K562 (cell line): ENCODE measurements around the gene PDE4A. TPM values are rescaled to one million over a fixed set of nuclear protein-coding genes. Genes with fewer than 3 reads are reported as not detected.

Source experiments
- CTBP1 ChIP-seq: fragments of 450-650 bp; IDR thresholded peaks from 2 replicates; pipeline ENCODE4 v1.6.1; 2016; ENCODE audit warnings: borderline replicate concordance
- E2F1 ChIP-seq: sonication (generic); formaldehyde crosslinking; IDR thresholded peaks from 2 replicates; pipeline ENCODE4 v1.8.1; 2023; ENCODE audit warnings: mild to moderate bottlenecking, missing genetic modification reagents, moderate library complexity
- HDAC8 ChIP-seq: fragments of 450-650 bp; IDR thresholded peaks from 2 replicates; pipeline ENCODE4 v1.6.1; 2016; ENCODE audit warnings: mild to moderate bottlenecking, missing genetic modification characterization, moderate library complexity, missing compliant biosample characterization
- ILF3 ChIP-seq: fragments of 450-650 bp; IDR thresholded peaks from 2 replicates; pipeline ENCODE4 v1.6.1; 2018; ENCODE audit warnings: antibody characterized with exemption, mild to moderate bottlenecking, moderate library complexity, borderline replicate concordance
- LARP7 ChIP-seq: fragments of 450-650 bp; IDR thresholded peaks from 2 replicates; pipeline ENCODE4 v1.6.1; 2016
- MYC ChIP-seq, 2 experiments: fragments of 250-450 bp in 1 of 2; sonication (Bioruptor Pico) in 1 of 2; IDR thresholded peaks; 2 replicates each; pipeline versions ENCODE4 v1.5.1 to v1.6.1; 2012 to 2021; ENCODE audit warnings: low read depth in 2 of 2, borderline replicate concordance in 1 of 2, improper control_type of control experiment in 1 of 2, low read length in 1 of 2, mild to moderate bottlenecking in 1 of 2, moderate library complexity in 1 of 2
- RHOXF2B ChIP-seq: fragments of 250-450 bp; sonication (Bioruptor Pico); conservative IDR thresholded peaks from 2 replicates; pipeline ENCODE4 v1.5.1; 2021
- TEAD4 ChIP-seq, 2 experiments: sonication (generic) in 1 of 2; formaldehyde crosslinking in 1 of 2; IDR thresholded peaks; 2 replicates each; pipeline versions ENCODE4 v1.6.1 to v1.8.0; 2012 to 2022; ENCODE audit warnings: borderline replicate concordance in 1 of 2, inconsistent platforms in 1 of 2, low read length in 1 of 2, mild to moderate bottlenecking in 1 of 2, missing genetic modification reagents in 1 of 2
- ZC3H4 ChIP-seq: sonication (generic); formaldehyde crosslinking; IDR thresholded peaks from 2 replicates; pipeline ENCODE4 v1.9.0; 2021; ENCODE audit warnings: missing genetic modification reagents, borderline replicate concordance
- ZFP30 ChIP-seq: fragments of 250-450 bp; sonication (Bioruptor Pico); IDR thresholded peaks from 2 replicates; pipeline ENCODE4 v1.8.0; 2022; ENCODE audit warnings: moderate library complexity, mild to moderate bottlenecking, inconsistent platforms, borderline replicate concordance
- ZNF143 ChIP-seq: sonication (generic); formaldehyde crosslinking; IDR thresholded peaks from 2 replicates; pipeline ENCODE4 v1.9.0; 2022; ENCODE audit warnings: mild to moderate bottlenecking, missing genetic modification reagents
- ZNF280A ChIP-seq: fragments of 450-650 bp; IDR thresholded peaks from 2 replicates; pipeline ENCODE4 v1.6.1; 2018; ENCODE audit warnings: mild to moderate bottlenecking, low read depth; ENCODE audit not compliant: partially characterized antibody
- ZNF354B ChIP-seq: fragments of 250-450 bp; sonication (Bioruptor Pico); IDR thresholded peaks from 2 replicates; pipeline ENCODE4 v1.4.0; 2020
- ZZZ3 ChIP-seq: fragments of 450-650 bp; IDR thresholded peaks from 2 replicates; pipeline ENCODE4 v1.6.1; 2016; ENCODE audit warnings: antibody characterized with exemption, mild to moderate bottlenecking, moderate library complexity
- polyA plus RNA-seq, 8 experiments: library from polyadenylated mRNA; depleted of rRNA in 4 of 8; stranded (reverse) in 5 of 8; unstranded in 3 of 8; fragments of >200 nt; fragmentation: Nextera tagmentation in 2 of 8; fragmentation: Illumina TruSeq in 1 of 8; extraction: Ambion mirVana in 2 of 8; extraction: Trizol in 1 of 8; gene quantifications; 2 replicates each; pipeline versions ENCODE4 v1.2.1 to v1.2.3, GENCODE V29; 2011 to 2014; ENCODE audit warnings: inconsistent platforms in 1 of 8, missing spikeins in 1 of 8
- total RNA-seq, 7 experiments: library from RNA; depleted of rRNA in 6 of 7; stranded (reverse); fragments of >200 nt in 6 of 7; fragmentation: Illumina TruSeq in 2 of 7; extraction: Trizol in 2 of 7; gene quantifications; 2 replicates each; pipeline versions ENCODE4 v1.2.1 to v1.2.3, GENCODE V29; 2011 to 2021; ENCODE audit warnings: low replicate concordance in 1 of 7

The PDE4A gene
- total and polyA plus RNA-seq, 9 of the 15 experiments (the other 6 are each of a cell fraction or from before 2014, with no cell fraction given): 0.66 to 26.9 (median 4.6) TPM

GRCh38 chr19:10419646-10420443 lies 493 bp upstream of the PDE4A start (continued):
- TF ChIP-seq ZZZ3 (no peak), ZNF354B (CRISPR knock-in tag) (no peak), LARP7 (peak; percentile 73; the same call in 1 of the 2 replicates), ILF3 (no peak), ZNF143 (CRISPR knock-in tag) (no peak), ZC3H4 (no peak), ZNF280A (no peak), HDAC8 (tag) (no peak), RHOXF2B (CRISPR knock-in tag) (no peak), TEAD4 (IDR thresholded peaks at IDR 0.05; ENCODE audit: low read length) (0 out of 2 replicates have a peak, but pooled peaks have one; percentile 13), TEAD4 (CRISPR knock-in tag; IDR thresholded peaks at IDR 0.05; ENCODE audit: borderline replicate concordance) (no peak), E2F1 (no peak), CTBP1 (peak; percentile 80), MYC (IDR thresholded peaks at IDR 0.05; ENCODE audit: low read depth, low read length) (peak; percentile 97), MYC (CRISPR knock-in tag; IDR thresholded peaks at IDR 0.05; ENCODE audit: borderline replicate concordance, low read depth) (peak; percentile 91), ZFP30 (CRISPR knock-in tag) (no peak)
